Stimulated activated naive B cell treated with anti-CD40 and anti-IgM and Interleukin-4, amounts not matched to agents 10 μg/mL and 1 μg/mL and 100 μg/mL, for 72 hours (primary cell): Measurements from ENCODE around the gene AGER.

Experiments used
- ATAC-seq, 2 donors: fragments of 150-1000 bp; cut with Tn5 transposase; replicated peaks; 2 replicates each; pipeline ENCODE4 v1.10.0; 2021; ENCODE audit warnings: moderate library complexity in 1 of 2
- DNase-seq: peaks from one replicate; pipeline ENCODE4 v3.0.0; 2021
- H3K27ac Mint-ChIP-seq: one replicate; pipeline ENCODE4 v1.8.0; 2022; ENCODE audit warnings: mild to moderate bottlenecking, mixed read lengths
- H3K27me3 Mint-ChIP-seq, 2 donors: one replicate each; pipeline ENCODE4 v1.8.0; 2022; ENCODE audit warnings: mixed read lengths in 2 of 2
- H3K36me3 Mint-ChIP-seq, 2 donors: one replicate each; pipeline ENCODE4 v1.8.0; 2022; ENCODE audit warnings: mixed read lengths in 2 of 2, mild to moderate bottlenecking in 1 of 2
- H3K4me1 Mint-ChIP-seq, 2 donors: one replicate each; pipeline ENCODE4 v1.8.0; 2022; ENCODE audit warnings: mixed read lengths in 2 of 2, mild to moderate bottlenecking in 1 of 2
- H3K4me3 Mint-ChIP-seq, 2 donors: one replicate each; pipeline ENCODE4 v1.8.0; 2022; ENCODE audit warnings: mild to moderate bottlenecking in 2 of 2, mixed read lengths in 2 of 2, moderate library complexity in 1 of 2
- H3K9me3 Mint-ChIP-seq, 2 donors: one replicate each; pipeline ENCODE4 v1.8.0; 2022; ENCODE audit warnings: mixed read lengths in 2 of 2, mild to moderate bottlenecking in 1 of 2

The AGER gene

DNA sequence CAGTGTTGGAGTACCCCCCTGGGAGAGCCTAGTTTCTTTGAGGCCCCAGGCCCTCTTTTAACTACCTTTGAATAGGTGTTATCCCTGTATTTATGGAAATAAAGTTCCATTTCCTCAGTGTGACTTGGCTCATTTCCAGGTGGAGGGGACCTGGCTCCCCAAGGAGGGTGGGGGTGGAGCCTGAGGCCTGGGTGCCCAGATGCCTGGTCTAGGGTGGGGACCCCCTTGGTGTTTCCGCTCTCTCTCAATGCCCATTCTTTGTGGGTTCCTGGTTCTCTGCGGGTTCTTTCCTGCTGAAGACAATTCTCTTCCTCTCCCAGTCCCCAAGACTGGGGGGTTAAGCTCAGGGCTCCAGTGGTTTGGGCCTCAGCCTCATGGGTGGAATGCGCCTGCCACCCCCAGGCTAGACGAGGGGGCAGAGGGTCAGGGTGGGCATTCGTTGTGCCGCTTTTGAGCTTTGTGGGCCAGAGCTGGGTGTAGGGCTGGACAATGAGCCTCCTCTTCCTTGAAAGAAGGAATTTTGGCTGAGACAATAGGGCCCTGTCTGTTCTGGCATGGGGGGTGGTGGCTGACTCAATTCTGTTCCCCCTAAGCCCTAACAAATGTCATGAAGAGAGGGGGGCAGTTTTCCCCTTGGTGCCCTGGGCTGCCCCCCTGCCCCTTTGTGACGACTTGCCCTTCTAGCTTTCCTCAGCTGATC, 20.3 kb downstream of the AGER start:
- no peak for ATAC-seq
- H3K27ac Mint-ChIP-seq = no peak overlapping the region
- no peak overlapping the region for H3K4me3 Mint-ChIP-seq
- peaks cover 22 to 38% of the 10 kb centered on the region in 2 donors for H3K36me3 Mint-ChIP-seq
- no peaks in the 10 kb centered on the region for H3K9me3 Mint-ChIP-seq
- no peaks in the 10 kb centered on the region for H3K27me3 Mint-ChIP-seq
- H3K4me1 Mint-ChIP-seq = peaks cover 8 to 17% of the 10 kb centered on the region in 2 donors
- DNase-seq = no peak

DNA sequence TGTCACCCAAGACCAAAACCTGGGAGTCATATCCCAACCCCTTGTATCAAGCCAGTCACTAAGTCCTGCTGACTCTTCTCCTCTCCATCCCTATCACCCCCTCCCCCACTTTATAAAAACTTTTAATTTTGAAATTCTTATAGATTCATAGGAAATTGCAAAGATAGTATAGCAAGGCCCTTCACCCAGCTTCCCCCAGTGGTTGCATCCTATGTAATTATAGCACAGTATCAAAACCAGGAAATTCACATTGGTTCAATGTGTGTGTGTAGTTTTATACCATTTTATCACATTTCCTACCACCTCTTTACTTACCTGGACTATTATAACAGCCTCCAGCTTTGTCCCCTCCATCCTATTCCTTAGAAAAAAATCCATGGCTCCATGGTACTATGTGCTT, 26.0 kb downstream of the AGER start:
- no peak for ATAC-seq
- H3K27ac Mint-ChIP-seq = no peak overlapping the region
- peaks cover 14 to 30% of the 10 kb centered on the region in 2 donors for H3K36me3 Mint-ChIP-seq

DNA sequence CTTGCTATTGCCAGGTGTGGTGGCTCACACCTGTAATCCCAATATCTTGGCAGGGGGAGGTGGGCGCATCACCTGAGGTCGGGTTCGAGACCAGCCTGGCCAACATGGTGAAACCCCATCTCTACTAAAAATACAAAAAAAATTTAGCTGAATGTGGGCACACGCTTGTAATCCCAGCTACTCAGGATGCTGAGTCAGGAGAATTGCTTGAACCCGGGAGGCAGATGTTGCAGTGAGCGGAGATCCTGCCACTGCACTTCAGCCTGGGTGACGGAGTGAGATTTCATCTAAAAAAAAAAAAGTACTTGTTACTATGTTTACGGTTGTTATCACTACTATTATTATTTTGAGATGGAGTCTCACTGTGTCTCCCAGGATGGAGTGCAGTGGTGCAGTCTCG, 27.2 kb downstream of the AGER start:
- ATAC-seq (no peak), DNase-seq (no peak)
- no peaks in the 10 kb centered on the region for H3K9me3 Mint-ChIP-seq
- H3K36me3 Mint-ChIP-seq = peaks cover 11 to 20% of the 10 kb centered on the region in 2 donors
- H3K4me3 Mint-ChIP-seq = no peak overlapping the region
- H3K27ac Mint-ChIP-seq = no peak overlapping the region
- H3K27me3 Mint-ChIP-seq = peaks cover 14 to 26% of the 10 kb centered on the region in 2 donors
- peaks cover 26 to 29% of the 10 kb centered on the region in 2 donors for H3K4me1 Mint-ChIP-seq

More for the DNA sequence above, 26.0 kb downstream of the AGER start:
- peaks cover 3 to 15% of the 10 kb centered on the region in 2 donors for H3K27me3 Mint-ChIP-seq
- no peak for DNase-seq
- no peaks in the 10 kb centered on the region for H3K9me3 Mint-ChIP-seq
- no peak overlapping the region for H3K4me3 Mint-ChIP-seq
- peaks cover 19 to 27% of the 10 kb centered on the region in 2 donors for H3K4me1 Mint-ChIP-seq

DNA sequence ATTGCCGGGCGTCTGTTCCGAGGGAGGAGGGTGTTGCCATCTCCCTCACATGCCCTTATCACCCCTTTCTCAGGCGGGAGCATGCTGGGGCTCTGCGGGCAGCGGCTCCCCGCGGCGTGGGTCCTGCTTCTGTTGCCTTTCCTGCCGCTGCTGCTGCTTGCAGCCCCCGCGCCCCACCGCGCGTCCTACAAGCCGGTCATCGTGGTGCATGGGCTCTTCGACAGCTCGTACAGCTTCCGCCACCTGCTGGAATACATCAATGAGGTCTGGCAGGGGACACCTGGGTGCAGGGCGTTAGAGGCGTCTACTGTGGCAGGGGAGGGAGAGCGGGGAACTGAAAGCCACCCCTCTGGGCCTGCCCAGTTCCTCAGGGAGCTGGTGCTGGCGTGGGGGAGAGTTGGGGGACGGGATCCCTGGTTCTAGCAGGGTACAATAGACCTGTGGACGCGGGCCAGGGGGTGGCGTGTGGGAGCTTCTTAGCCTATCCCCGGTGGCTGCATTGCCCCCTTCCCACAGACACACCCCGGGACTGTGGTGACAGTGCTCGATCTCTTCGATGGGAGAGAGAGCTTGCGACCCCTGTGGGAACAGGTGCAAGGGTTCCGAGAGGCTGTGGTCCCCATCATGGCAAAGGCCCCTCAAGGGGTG, 29.4 kb downstream of the AGER start:
- ATAC-seq (peak; percentile 87), DNase-seq (peak; percentile 67)
- H3K27me3 Mint-ChIP-seq = peaks cover 35 to 49% of the 10 kb centered on the region in 2 donors
- no peaks in the 10 kb centered on the region for H3K9me3 Mint-ChIP-seq
- H3K36me3 Mint-ChIP-seq = peaks cover 11 to 20% of the 10 kb centered on the region in 2 donors
- H3K27ac Mint-ChIP-seq = peak overlapping the region; percentile 94
- H3K4me3 Mint-ChIP-seq = peak overlapping the region; percentile 89 to 98
- H3K4me1 Mint-ChIP-seq = peaks cover 39% of the 10 kb centered on the region in 2 donors

DNA sequence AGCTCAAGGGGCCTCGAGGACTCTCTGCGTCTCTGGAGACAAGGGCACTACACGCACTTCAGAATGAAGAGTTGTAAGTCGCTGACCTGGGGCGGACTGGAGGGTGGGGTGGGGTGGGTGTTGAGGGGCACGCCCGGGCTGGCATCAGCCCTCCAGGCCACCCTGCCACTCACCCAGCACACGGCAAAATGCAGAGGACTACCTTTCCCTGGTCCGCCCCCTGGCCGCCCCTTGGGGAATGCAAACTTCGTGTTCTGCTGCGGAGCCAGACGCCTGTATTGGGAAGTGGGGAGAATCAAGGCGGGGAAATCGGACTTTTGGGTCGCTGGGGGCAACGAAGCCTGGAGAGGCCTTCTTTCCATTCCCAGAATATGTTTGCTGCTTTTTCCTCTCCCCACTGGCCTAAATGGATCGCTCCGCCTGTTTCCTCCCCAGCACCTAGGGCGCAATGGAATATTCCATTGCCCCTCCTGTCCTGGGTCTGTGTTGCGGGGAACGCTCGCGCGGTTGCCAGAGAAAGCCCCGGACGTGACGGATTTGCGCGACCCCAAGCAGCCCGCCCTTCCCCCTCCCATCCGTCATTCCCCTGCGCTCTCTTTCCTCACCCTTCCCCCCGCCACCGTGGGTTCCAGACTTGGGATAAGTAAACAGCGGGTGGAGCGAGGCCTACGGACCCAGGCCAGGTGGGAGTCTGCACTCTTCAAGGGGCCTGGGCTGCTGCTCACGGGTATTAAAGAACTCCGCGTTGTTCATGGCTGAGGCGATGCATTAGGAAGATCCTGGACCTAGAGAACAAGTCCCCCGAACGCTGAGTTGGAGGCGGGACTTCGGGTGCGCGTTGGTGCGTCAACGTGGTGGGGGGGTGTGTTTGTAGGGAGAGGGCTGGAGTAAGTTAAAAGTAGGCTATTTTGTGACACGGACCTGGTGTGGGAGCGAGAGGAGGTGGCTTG, 30.2 kb downstream of the AGER start, which contains the start of gene PPT2:
Gene PPT2 (plus strand): TSS at position 578 of the 950 bp plus-strand sequence. CDS start 454 bp downstream, outside the sequence.
- ATAC-seq (peak; percentile 72 to 73), DNase-seq (peak; percentile 66)
- Mint-ChIP-seq H3K4me1 (peaks cover 42 to 44% of the 10 kb centered on the region in 2 donors), H3K36me3 (peaks cover 13 to 23% of the 10 kb centered on the region in 2 donors), H3K9me3 (no peaks in the 10 kb centered on the region), H3K27me3 (peaks cover 41 to 54% of the 10 kb centered on the region in 2 donors), H3K27ac (peak within 1 kb of the TSS; percentile 94), H3K4me3 (peak within 1 kb of the TSS; percentile 89 to 98)

DNA sequence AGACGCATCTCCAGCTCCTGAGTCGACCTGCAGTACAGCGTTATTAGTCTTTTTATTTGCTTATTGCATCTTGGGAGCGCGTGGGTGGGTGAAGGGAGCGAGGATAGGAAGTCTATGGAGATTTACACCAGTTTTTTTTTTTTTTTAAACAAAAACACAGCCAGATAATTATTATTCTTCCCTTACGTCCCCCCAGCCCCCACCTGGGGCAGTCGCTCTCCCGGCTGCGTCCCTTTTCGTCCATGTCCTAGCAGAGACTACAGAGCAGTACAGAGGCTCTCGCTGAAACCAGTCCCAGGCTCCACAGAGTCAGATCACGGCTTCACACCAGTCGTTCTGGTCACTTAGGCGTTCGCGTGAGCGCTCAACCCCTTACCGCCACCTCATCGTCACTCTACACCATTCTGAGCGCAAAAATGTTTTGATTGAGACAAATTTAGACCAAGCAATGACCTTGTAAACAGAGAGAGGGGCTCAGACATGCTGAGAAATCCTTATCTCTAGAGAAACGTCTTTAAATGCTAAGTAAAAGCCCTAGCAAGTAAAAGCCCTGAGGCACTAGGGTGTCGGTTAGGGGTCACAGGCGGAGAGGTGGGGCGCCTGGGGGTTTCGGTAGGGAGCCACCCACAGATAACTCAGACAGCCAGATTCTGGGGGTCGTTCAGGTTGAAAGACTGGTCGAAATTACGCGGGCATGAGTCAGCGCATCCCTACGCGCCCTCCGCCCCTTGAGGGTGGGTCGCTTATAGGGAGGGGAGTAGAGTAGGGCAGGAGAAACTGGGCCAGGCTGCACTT, 31.1 kb downstream of the AGER start:
- Mint-ChIP-seq H3K4me3 (peak overlapping the region; percentile 89 to 98), H3K36me3 (peaks cover 11 to 23% of the 10 kb centered on the region in 2 donors), H3K27me3 (peaks cover 50 to 63% of the 10 kb centered on the region in 2 donors), H3K4me1 (peaks cover 51 to 52% of the 10 kb centered on the region in 2 donors), H3K9me3 (no peaks in the 10 kb centered on the region), H3K27ac (peak overlapping the region; percentile 16)
- ATAC-seq (no peak), DNase-seq (no peak)

GRCh38 chr6:32151863-32152768, 31.9 kb downstream of the AGER start, which contains the start of gene PRRT1:
TSS of gene PRRT1 (minus strand) at chr6:32151939. CDS start at chr6:32151827, 112 bp downstream.
- peaks cover 52 to 53% of the 10 kb centered on the region in 2 donors for H3K4me1 Mint-ChIP-seq
- peaks cover 3 to 16% of the 10 kb centered on the region in 2 donors for H3K36me3 Mint-ChIP-seq
- H3K4me3 Mint-ChIP-seq = no peak within 1 kb of the TSS
- no peak for DNase-seq
- no peaks in the 10 kb centered on the region for H3K9me3 Mint-ChIP-seq
- ATAC-seq = no peak
- peak within 1 kb of the TSS; percentile 16 for H3K27ac Mint-ChIP-seq
- peaks cover 57 to 71% of the 10 kb centered on the region in 2 donors for H3K27me3 Mint-ChIP-seq

DNA sequence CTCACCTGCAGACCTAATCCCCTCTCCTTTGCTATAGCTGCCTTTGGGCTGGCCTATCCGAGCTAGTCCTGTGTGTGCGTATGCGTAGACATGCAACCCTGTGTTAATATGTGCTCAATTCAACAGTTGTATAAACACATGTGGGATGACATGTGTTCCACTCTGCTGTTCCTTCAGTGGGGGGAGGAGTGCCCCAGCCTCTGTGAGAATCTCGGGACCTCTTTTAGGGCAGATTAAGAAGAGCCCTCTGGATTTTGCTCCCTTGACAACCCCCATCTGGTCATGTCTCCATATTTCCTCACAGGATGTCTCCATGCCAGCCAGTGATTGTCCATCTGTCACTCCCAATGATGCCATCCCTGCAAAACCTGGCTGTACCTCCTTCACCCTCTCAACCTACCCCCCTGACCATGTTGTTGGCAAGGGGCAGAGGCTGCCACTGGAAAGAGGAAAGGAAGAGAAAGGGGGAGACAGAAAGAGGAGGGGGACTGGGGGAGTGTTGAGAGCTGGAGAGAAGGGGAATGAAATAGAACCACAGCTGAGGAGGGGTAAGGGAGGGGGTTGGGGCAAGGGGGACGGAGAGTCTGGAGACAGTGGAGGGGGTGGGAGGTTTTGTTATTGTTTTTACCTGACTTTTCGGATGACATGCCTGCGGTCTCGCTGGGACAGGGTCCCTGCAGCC, 32.7 kb downstream of the AGER start:
- Mint-ChIP-seq H3K4me1 (peaks cover 52 to 53% of the 10 kb centered on the region in 2 donors), H3K4me3 (no peak overlapping the region), H3K36me3 (peaks cover 3 to 16% of the 10 kb centered on the region in 2 donors), H3K9me3 (no peaks in the 10 kb centered on the region), H3K27ac (no peak overlapping the region), H3K27me3 (peaks cover 65 to 78% of the 10 kb centered on the region in 2 donors)
- ATAC-seq (no peak), DNase-seq (no peak)

- H3K9me3 Mint-ChIP-seq = no peaks in the 10 kb centered on the region
- H3K4me3 Mint-ChIP-seq = peak overlapping the region in 1 of 2 donors; percentile 20
- H3K27me3 Mint-ChIP-seq = peaks cover 69 to 85% of the 10 kb centered on the region in 2 donors
- peak overlapping the region; percentile 6 for H3K27ac Mint-ChIP-seq
- DNase-seq = no peak
- H3K4me1 Mint-ChIP-seq = peaks cover 47 to 48% of the 10 kb centered on the region in 2 donors
- ATAC-seq = no peak
- peaks cover 3 to 13% of the 10 kb centered on the region in 2 donors for H3K36me3 Mint-ChIP-seq
Measured at GRCh38 chr6:32149932-32150870, 33.9 kb downstream of the AGER start.

DNA sequence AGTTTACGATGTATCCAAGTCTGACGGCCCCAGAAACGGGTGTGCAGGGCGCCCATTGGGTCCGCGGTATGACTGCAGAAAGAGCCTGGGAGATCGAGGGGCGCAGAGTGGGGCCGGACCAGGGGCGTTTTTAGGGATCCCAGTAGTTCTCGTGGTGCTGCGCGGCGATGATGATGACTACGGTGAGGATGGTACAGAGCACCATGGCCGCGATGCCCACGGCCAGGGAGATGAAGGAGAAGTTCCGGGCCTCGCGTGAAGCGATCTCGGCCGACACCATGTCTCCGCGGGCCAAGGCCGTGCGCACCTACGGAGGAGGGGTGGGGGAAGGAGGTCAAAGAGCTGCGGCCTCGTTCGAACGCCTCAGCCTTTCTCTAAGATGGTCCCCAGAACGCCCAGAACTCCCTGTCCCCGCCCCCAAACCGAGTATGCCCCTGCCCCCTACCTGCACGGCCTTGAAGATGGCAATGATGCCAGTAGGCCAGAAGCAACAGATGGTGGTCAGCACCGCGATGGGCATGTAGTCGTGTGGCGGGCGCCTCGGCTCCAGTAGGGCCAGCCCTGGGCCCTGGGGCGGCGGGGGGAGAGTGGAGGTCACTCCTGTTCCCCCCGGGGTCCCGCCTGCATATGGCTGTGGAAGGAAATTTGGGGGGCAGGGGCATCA, 34.8 kb downstream of the AGER start:
- H3K4me3 Mint-ChIP-seq = peak overlapping the region; percentile 77 to 87
- H3K4me1 Mint-ChIP-seq = peaks cover 39% of the 10 kb centered on the region in 2 donors
- H3K27ac Mint-ChIP-seq = no peak overlapping the region
- no peaks in the 10 kb centered on the region for H3K9me3 Mint-ChIP-seq
- ATAC-seq (peak in 1 of 2 donors; percentile 27), DNase-seq (no peak)
- peaks cover 3 to 12% of the 10 kb centered on the region in 2 donors for H3K36me3 Mint-ChIP-seq
- peaks cover 69 to 83% of the 10 kb centered on the region in 2 donors for H3K27me3 Mint-ChIP-seq
